Measurements from ENCODE around the gene SCFD2.

Gene SCFD2

GRCh38 chr4:52862639-52863161 lies 503.2 kb downstream of the SCFD2 start:
- Histone ChIP-seq H3K27me3 (ENCODE audit: insufficient read depth, low read length) (no peaks in the 10 kb centered on the region), H3K9me3 (ENCODE audit: low read length) (no peaks in the 10 kb centered on the region), H4K20me1 (ENCODE audit: insufficient read depth, low read length) (no peaks in the 10 kb centered on the region), H3K4me1 (ENCODE audit: insufficient read depth, low read length, severe bottlenecking) (peaks cover 11% of the 10 kb centered on the region), H2AFZ (ENCODE audit: low read length) (no peak overlapping the region), H3F3A (ENCODE audit: insufficient read depth, low read length) (no peaks in the 10 kb centered on the region), H3K9me2 (ENCODE audit: low read depth, low read length) (no peaks in the 10 kb centered on the region), H3K36me3 (ENCODE audit: insufficient read depth, low read length) (no peaks in the 10 kb centered on the region), H3K4me2 (ENCODE audit: low read length) (peak overlapping the region; percentile 76), H3K4me3 (ENCODE audit: low read depth, low read length, poor library complexity, severe bottlenecking) (peak overlapping the region; percentile 59), H3K27ac (ENCODE audit: low read depth, low read length, poor library complexity, severe bottlenecking) (no peak overlapping the region), H3K79me2 (ENCODE audit: insufficient read depth, low read length) (no peaks in the 10 kb centered on the region), H3K9ac (ENCODE audit: low read length) (peak overlapping the region; percentile 52; the same call in 1 of the 2 replicates)
- no peak for TF ChIP-seq EZH2 (IDR thresholded peaks at IDR 0.05; ENCODE audit: borderline replicate concordance, low read length)
- TF ChIP-seq, protein P1, sequence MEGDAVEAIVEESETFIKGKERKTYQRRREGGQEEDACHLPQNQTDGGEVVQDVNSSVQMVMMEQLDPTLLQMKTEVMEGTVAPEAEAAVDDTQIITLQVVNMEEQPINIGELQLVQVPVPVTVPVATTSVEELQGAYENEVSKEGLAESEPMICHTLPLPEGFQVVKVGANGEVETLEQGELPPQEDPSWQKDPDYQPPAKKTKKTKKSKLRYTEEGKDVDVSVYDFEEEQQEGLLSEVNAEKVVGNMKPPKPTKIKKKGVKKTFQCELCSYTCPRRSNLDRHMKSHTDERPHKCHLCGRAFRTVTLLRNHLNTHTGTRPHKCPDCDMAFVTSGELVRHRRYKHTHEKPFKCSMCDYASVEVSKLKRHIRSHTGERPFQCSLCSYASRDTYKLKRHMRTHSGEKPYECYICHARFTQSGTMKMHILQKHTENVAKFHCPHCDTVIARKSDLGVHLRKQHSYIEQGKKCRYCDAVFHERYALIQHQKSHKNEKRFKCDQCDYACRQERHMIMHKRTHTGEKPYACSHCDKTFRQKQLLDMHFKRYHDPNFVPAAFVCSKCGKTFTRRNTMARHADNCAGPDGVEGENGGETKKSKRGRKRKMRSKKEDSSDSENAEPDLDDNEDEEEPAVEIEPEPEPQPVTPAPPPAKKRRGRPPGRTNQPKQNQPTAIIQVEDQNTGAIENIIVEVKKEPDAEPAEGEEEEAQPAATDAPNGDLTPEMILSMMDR (IDR thresholded peaks at IDR 0.05; ENCODE audit: low read length) = no peak

GRCh38 chr4:52861879-52862616 lies 503.8 kb downstream of the SCFD2 start, which contains the start of gene RASL11B:
Gene RASL11B (plus strand): TSS chr4:52862317. CDS start chr4:52862508, 191 bp downstream.
- TF ChIP-seq EZH2 (IDR thresholded peaks at IDR 0.05; ENCODE audit: borderline replicate concordance, low read length) = no peak
- TF ChIP-seq, protein P1 (IDR thresholded peaks at IDR 0.05; ENCODE audit: low read length) = no peak
- Histone ChIP-seq H3F3A (ENCODE audit: insufficient read depth, low read length) (no peaks in the 10 kb centered on the region), H3K27me3 (ENCODE audit: insufficient read depth, low read length) (no peaks in the 10 kb centered on the region), H3K4me1 (ENCODE audit: insufficient read depth, low read length, severe bottlenecking) (peaks cover 11% of the 10 kb centered on the region), H3K4me2 (ENCODE audit: low read length) (peak within 1 kb of the TSS; percentile 76), H3K9me3 (ENCODE audit: low read length) (no peaks in the 10 kb centered on the region), H3K4me3 (ENCODE audit: low read depth, low read length, poor library complexity, severe bottlenecking) (peak within 1 kb of the TSS; percentile 59), H4K20me1 (ENCODE audit: insufficient read depth, low read length) (no peaks in the 10 kb centered on the region), H3K9me2 (ENCODE audit: low read depth, low read length) (no peaks in the 10 kb centered on the region), H3K36me3 (ENCODE audit: insufficient read depth, low read length) (no peaks in the 10 kb centered on the region), H3K79me2 (ENCODE audit: insufficient read depth, low read length) (no peaks in the 10 kb centered on the region), H3K9ac (ENCODE audit: low read length) (peak within 1 kb of the TSS; percentile 52; the same call in 1 of the 2 replicates), H2AFZ (ENCODE audit: low read length) (0 out of 2 replicates have a peak within 1 kb of the TSS, but pooled peaks have one; percentile 43), H3K27ac (ENCODE audit: low read depth, low read length, poor library complexity, severe bottlenecking) (no peak within 1 kb of the TSS)

DNA sequence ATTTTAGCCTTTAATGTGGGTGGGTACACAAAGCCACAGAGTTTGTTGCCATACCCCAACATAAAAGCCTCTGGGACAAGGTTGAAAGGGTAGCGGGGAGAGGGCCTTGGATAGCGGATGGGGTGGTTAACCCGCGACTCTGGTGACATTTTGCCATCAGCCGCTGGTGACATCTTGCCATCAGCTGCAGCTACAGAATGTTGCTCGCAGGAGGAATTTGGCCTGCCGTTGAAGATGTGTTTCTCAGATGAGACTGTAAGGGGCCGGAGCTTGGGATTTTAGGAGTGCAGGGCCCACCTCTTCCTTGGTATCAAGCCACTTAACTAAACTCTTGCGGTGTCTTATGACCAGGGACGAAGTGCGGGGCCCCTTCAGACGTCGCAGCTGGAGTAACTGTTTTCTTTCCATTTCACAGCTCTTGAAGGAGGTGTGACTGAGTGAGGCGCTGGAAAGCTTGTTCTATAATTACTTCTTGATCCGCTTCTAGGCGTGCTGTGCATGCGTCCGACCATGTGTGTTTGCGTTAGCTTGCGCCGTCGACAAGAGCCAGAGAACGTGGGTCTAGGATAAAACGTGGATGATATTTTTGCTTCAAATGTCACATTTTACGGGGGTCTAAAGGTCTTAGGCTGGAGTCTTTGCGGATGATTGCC lies 504.6 kb downstream of the SCFD2 start:
- Histone ChIP-seq H3K27ac (ENCODE audit: low read depth, low read length, poor library complexity, severe bottlenecking) (no peak overlapping the region), H3K36me3 (ENCODE audit: insufficient read depth, low read length) (no peaks in the 10 kb centered on the region), H3K4me1 (ENCODE audit: insufficient read depth, low read length, severe bottlenecking) (peaks cover 11% of the 10 kb centered on the region), H3K4me3 (ENCODE audit: low read depth, low read length, poor library complexity, severe bottlenecking) (peak overlapping the region; percentile 59), H3K4me2 (ENCODE audit: low read length) (peak overlapping the region; percentile 76), H3K9me2 (ENCODE audit: low read depth, low read length) (no peaks in the 10 kb centered on the region), H4K20me1 (ENCODE audit: insufficient read depth, low read length) (no peaks in the 10 kb centered on the region), H3F3A (ENCODE audit: insufficient read depth, low read length) (no peaks in the 10 kb centered on the region), H3K9me3 (ENCODE audit: low read length) (no peaks in the 10 kb centered on the region), H2AFZ (ENCODE audit: low read length) (0 out of 2 replicates have a peak overlapping the region, but pooled peaks have one; percentile 43), H3K9ac (ENCODE audit: low read length) (peak overlapping the region; percentile 40; the same call in 1 of the 2 replicates), H3K27me3 (ENCODE audit: insufficient read depth, low read length) (no peaks in the 10 kb centered on the region), H3K79me2 (ENCODE audit: insufficient read depth, low read length) (no peaks in the 10 kb centered on the region)
- TF ChIP-seq, protein P1 (IDR thresholded peaks at IDR 0.05; ENCODE audit: low read length) = no peak
- no peak for TF ChIP-seq EZH2 (IDR thresholded peaks at IDR 0.05; ENCODE audit: borderline replicate concordance, low read length)
